HEK293 (cell line): ENCODE data around the gene CCM2L.

ENCODE experiments used
- CTCF ChIA-PET: fragments of 350-600 bp; formaldehyde crosslinking; extraction: SDS; loops from one replicate; lab custom pipeline; 2021; ENCODE audit warnings: antibody characterized with exemption; lab: Yijun Ruan, JAX
- POLR2A ChIA-PET: fragments of 300-600 bp; formaldehyde crosslinking; extraction: SDS; loops from one replicate; lab custom pipeline; 2020; ENCODE audit warnings: antibody characterized with exemption, inconsistent platforms; lab: Yijun Ruan, JAX
- H3K27ac ChIP-seq: fragments of 200-500 bp; sonication (Bioruptor generic); 2 replicates; pipeline ENCODE4 v1.5.1; 2014; ENCODE audit warnings: low read depth, low read length, control low read depth, inconsistent platforms; ENCODE audit errors: extremely low read depth
- H3K36me3 ChIP-seq, 2 experiments: fragments of 200-500 bp in 1 of 2; sonication (Bioruptor generic) in 1 of 2; 1 replicate in 1 of 2; 2 replicates in 1 of 2; pipeline ENCODE4 v1.5.1; 2014 to 2017; ENCODE audit warnings: inconsistent platforms in 2 of 2, low read length in 2 of 2; ENCODE audit not compliant: control insufficient read depth in 2 of 2, insufficient read depth in 1 of 2
- H3K4me1 ChIP-seq: fragments of 200-500 bp; sonication (Bioruptor generic); 2 replicates; pipeline ENCODE4 v1.5.1; 2014; ENCODE audit warnings: mild to moderate bottlenecking, low read length, inconsistent platforms; ENCODE audit not compliant: control insufficient read depth, insufficient read depth
- H3K4me3 ChIP-seq: 2 replicates; pipeline ENCODE4 v1.5.1; 2011; ENCODE audit warnings: low read depth, mild to moderate bottlenecking, control low read depth, low read length, moderate library complexity
- H3K9me3 ChIP-seq: fragments of 200-500 bp; sonication (Bioruptor generic); 2 replicates; pipeline ENCODE4 v1.5.1; 2014; ENCODE audit warnings: low read depth, low read length, inconsistent platforms; ENCODE audit not compliant: control insufficient read depth, insufficient read depth
- EGR2 ChIP-seq: fragments of 450-650 bp; formaldehyde crosslinking; IDR thresholded peaks from 2 replicates; pipeline ENCODE4 v1.5.1; 2016; ENCODE audit warnings: low read depth, missing biosample characterization, missing genetic modification characterization
- GLI4 ChIP-seq: fragments of 450-650 bp; formaldehyde crosslinking; IDR thresholded peaks from 2 replicates; pipeline ENCODE4 v1.5.1; 2016; ENCODE audit warnings: missing biosample characterization, missing genetic modification characterization
- GLIS1 ChIP-seq: fragments of 450-650 bp; formaldehyde crosslinking; IDR thresholded peaks from 2 replicates; pipeline ENCODE4 v1.5.1; 2016; ENCODE audit warnings: missing biosample characterization, missing genetic modification characterization
- HOXA7 ChIP-seq: sonication (generic); formaldehyde crosslinking; IDR thresholded peaks from 2 replicates; pipeline ENCODE4 v1.8.1; 2022; ENCODE audit warnings: missing genetic modification reagents, borderline replicate concordance
- HOXC10 ChIP-seq: sonication (generic); formaldehyde crosslinking; IDR thresholded peaks from 2 replicates; pipeline ENCODE4 v1.8.1; 2023; ENCODE audit warnings: mild to moderate bottlenecking, missing genetic modification reagents
- MZF1 ChIP-seq: fragments of 450-650 bp; formaldehyde crosslinking; IDR thresholded peaks from 2 replicates; pipeline ENCODE4 v1.5.1; 2017; ENCODE audit warnings: missing biosample characterization, missing genetic modification characterization, borderline replicate concordance
- PATZ1 ChIP-seq: fragments of 450-650 bp; formaldehyde crosslinking; IDR thresholded peaks from 2 replicates; pipeline ENCODE4 v1.5.1; 2016; ENCODE audit warnings: missing biosample characterization, missing genetic modification characterization
- RBAK ChIP-seq: fragments of 450-650 bp; formaldehyde crosslinking; IDR thresholded peaks from 2 replicates; pipeline ENCODE4 v1.5.1; 2016; ENCODE audit warnings: missing biosample characterization, missing genetic modification characterization
- ZNF112 ChIP-seq: fragments of 450-650 bp; formaldehyde crosslinking; IDR thresholded peaks from 2 replicates; pipeline ENCODE4 v1.5.0; 2017; ENCODE audit warnings: missing biosample characterization, missing genetic modification characterization
- ZNF114 ChIP-seq: fragments of 450-650 bp; formaldehyde crosslinking; IDR thresholded peaks from 2 replicates; pipeline ENCODE4 v1.5.0; 2017; ENCODE audit warnings: missing biosample characterization, missing genetic modification characterization
- ZNF211 ChIP-seq: fragments of 450-650 bp; formaldehyde crosslinking; IDR thresholded peaks from 2 replicates; pipeline ENCODE4 v1.5.1; 2016; ENCODE audit warnings: low read depth, missing biosample characterization, missing genetic modification characterization
- ZNF302 ChIP-seq: fragments of 450-650 bp; formaldehyde crosslinking; IDR thresholded peaks from 2 replicates; pipeline ENCODE4 v1.5.1; 2016; ENCODE audit warnings: missing biosample characterization, missing genetic modification characterization, low read depth
- ZNF366 ChIP-seq: fragments of 450-650 bp; formaldehyde crosslinking; conservative IDR thresholded peaks from 2 replicates; pipeline ENCODE4 v1.5.1; 2016; ENCODE audit warnings: missing biosample characterization, missing genetic modification characterization
- ZNF416 ChIP-seq: fragments of 450-650 bp; formaldehyde crosslinking; IDR thresholded peaks from 2 replicates; pipeline ENCODE4 v1.5.1; 2016; ENCODE audit warnings: missing biosample characterization, missing genetic modification characterization
- ZNF514 ChIP-seq: fragments of 450-650 bp; formaldehyde crosslinking; IDR thresholded peaks from 2 replicates; pipeline ENCODE4 v1.5.1; 2016; ENCODE audit warnings: missing biosample characterization, missing genetic modification characterization
- ZNF521 ChIP-seq: fragments of 450-650 bp; formaldehyde crosslinking; IDR thresholded peaks from 2 replicates; pipeline ENCODE4 v1.5.1; 2017; ENCODE audit warnings: missing biosample characterization, mild to moderate bottlenecking, missing genetic modification characterization
- ZNF560 ChIP-seq: fragments of 450-650 bp; formaldehyde crosslinking; IDR thresholded peaks from 2 replicates; pipeline ENCODE4 v1.5.1; 2017; ENCODE audit warnings: missing biosample characterization, missing genetic modification characterization, borderline replicate concordance
- ZNF623 ChIP-seq: fragments of 450-650 bp; formaldehyde crosslinking; IDR thresholded peaks from 2 replicates; pipeline ENCODE4 v1.5.1; 2016; ENCODE audit warnings: missing biosample characterization, missing genetic modification characterization
- ZNF629 ChIP-seq: fragments of 450-650 bp; formaldehyde crosslinking; IDR thresholded peaks from 2 replicates; pipeline ENCODE4 v1.5.1; 2017; ENCODE audit warnings: missing biosample characterization, missing genetic modification characterization
- ZNF704 ChIP-seq: fragments of 450-650 bp; formaldehyde crosslinking; IDR thresholded peaks from 2 replicates; pipeline ENCODE4 v1.5.1; 2016; ENCODE audit warnings: missing biosample characterization, missing genetic modification characterization
- ZSCAN23 ChIP-seq: fragments of 450-650 bp; formaldehyde crosslinking; IDR thresholded peaks from 2 replicates; pipeline ENCODE4 v1.5.1; 2016; ENCODE audit warnings: missing biosample characterization, missing genetic modification characterization
- TF ChIP-seq, protein P1 (sequence below): fragments of 450-650 bp; formaldehyde crosslinking; IDR thresholded peaks from 2 replicates; pipeline ENCODE4 v1.5.1; 2017; ENCODE audit warnings: missing biosample characterization, missing genetic modification characterization
- TF ChIP-seq, protein P2 (sequence below): sonication (generic); formaldehyde crosslinking; IDR thresholded peaks from 2 replicates; pipeline ENCODE4 v1.8.1; 2022; ENCODE audit warnings: mild to moderate bottlenecking, moderate library complexity, missing genetic modification reagents

CCM2L gene

DNA sequence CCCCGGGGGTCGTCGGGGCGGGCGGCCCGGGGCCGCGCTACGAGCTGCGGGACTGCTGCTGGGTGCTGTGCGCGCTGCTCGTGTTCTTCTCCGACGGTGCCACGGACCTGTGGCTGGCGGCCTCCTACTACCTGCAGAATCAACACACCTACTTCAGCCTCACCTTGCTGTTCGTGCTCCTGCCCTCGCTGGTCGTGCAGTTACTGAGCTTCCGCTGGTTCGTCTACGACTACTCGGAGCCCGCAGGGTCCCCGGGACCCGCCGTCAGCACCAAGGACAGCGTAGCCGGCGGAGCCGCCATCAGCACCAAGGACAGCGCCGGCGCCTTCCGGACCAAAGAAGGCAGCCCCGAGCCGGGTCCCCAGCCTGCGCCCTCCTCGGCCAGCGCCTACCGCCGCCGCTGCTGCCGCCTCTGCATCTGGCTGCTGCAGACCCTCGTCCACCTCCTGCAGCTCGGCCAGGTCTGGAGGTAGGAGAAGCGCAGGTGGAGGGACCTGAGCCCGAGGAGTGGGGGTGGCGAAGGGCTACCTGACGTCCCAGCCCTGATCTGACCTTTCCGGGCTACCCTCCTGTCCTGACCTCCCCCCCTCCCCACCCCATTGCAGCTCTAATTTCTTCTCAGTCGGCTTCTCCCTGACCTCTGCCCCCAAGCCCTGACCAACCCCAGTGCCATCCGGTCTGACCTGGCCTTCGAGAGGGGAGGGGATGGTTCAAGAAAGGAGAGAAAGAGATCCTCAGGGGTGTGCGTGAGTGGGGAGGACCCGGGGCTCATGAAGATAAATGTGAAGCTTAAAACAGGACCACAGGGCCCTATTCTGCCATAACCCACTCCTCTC, 41.7 kb upstream of the CCM2L start (continued):
- 0 out of 2 replicates have a peak, but pooled peaks have one; percentile 46 for TF ChIP-seq ZSCAN23 (tag by site-specific recombination)
- peak; percentile 56; the same call in 1 of the 2 replicates for TF ChIP-seq ZNF560 (tag by site-specific recombination)
- no peak for TF ChIP-seq MZF1 (tag by site-specific recombination)
- TF ChIP-seq ZNF416 (tag by site-specific recombination): no peak
- peak; percentile 46 for TF ChIP-seq ZNF629 (tag by site-specific recombination)
- TF ChIP-seq ZNF211 (tag by site-specific recombination): no peak
- TF ChIP-seq ZNF366 (tag by site-specific recombination): no peak
- TF ChIP-seq ZNF623 (tag by site-specific recombination): no peak
- TF ChIP-seq EGR2 (tag by site-specific recombination): no peak
- TF ChIP-seq HOXC10 (CRISPR knock-in tag): peak; percentile 100
- TF ChIP-seq ZNF112 (tag by site-specific recombination): no peak

DNA sequence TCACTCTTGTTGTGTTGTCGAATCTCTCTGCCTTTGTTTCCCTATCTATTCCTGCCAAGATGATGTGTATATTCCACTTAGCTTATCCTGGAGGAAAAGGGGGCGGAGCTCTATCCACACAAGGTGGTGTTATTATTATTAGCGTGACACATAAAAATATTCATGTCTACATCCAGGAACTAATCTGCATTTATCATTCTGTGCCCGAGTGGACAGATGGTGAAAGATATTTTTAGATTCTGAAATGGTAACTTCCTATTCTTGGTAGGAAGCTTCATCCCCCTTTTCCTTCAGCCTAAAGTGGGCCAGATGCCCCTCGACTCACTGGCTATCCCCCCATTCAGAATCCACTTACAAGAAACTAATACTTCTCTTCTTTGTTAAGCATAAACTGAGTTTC, 40.2 kb upstream of the CCM2L start:
- Histone ChIP-seq H3K27ac (no peak overlapping the region), H3K9me3 (no peaks in the 10 kb centered on the region), H3K4me1 (no peaks in the 10 kb centered on the region), H3K4me3 (no peak overlapping the region), H3K36me3 (no peaks in the 10 kb centered on the region)
- TF ChIP-seq ZNF514 (tag by site-specific recombination): no peak
- TF ChIP-seq, protein P1, sequence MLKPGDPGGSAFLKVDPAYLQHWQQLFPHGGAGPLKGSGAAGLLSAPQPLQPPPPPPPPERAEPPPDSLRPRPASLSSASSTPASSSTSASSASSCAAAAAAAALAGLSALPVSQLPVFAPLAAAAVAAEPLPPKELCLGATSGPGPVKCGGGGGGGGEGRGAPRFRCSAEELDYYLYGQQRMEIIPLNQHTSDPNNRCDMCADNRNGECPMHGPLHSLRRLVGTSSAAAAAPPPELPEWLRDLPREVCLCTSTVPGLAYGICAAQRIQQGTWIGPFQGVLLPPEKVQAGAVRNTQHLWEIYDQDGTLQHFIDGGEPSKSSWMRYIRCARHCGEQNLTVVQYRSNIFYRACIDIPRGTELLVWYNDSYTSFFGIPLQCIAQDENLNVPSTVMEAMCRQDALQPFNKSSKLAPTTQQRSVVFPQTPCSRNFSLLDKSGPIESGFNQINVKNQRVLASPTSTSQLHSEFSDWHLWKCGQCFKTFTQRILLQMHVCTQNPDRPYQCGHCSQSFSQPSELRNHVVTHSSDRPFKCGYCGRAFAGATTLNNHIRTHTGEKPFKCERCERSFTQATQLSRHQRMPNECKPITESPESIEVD (tag by site-specific recombination): no peak
- TF ChIP-seq ZNF302 (tag by site-specific recombination): no peak
- no peak for TF ChIP-seq ZNF704 (tag by site-specific recombination)
- no peak for TF ChIP-seq ZNF114 (tag by site-specific recombination)
- TF ChIP-seq, protein P2, sequence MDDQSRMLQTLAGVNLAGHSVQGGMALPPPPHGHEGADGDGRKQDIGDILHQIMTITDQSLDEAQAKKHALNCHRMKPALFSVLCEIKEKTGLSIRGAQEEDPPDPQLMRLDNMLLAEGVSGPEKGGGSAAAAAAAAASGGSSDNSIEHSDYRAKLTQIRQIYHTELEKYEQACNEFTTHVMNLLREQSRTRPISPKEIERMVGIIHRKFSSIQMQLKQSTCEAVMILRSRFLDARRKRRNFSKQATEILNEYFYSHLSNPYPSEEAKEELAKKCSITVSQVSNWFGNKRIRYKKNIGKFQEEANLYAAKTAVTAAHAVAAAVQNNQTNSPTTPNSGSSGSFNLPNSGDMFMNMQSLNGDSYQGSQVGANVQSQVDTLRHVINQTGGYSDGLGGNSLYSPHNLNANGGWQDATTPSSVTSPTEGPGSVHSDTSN: no peak
- TF ChIP-seq HOXA7: no peak
- CTCF ChIA-PET: interaction anchor here (0.9 to 1.5 kb wide), 2 partner anchors 117 to 266 kb away, joined by 6 read pairs; no protein-coding TSS in a partner anchor
- POLR2A ChIA-PET: no interaction called here

DNA sequence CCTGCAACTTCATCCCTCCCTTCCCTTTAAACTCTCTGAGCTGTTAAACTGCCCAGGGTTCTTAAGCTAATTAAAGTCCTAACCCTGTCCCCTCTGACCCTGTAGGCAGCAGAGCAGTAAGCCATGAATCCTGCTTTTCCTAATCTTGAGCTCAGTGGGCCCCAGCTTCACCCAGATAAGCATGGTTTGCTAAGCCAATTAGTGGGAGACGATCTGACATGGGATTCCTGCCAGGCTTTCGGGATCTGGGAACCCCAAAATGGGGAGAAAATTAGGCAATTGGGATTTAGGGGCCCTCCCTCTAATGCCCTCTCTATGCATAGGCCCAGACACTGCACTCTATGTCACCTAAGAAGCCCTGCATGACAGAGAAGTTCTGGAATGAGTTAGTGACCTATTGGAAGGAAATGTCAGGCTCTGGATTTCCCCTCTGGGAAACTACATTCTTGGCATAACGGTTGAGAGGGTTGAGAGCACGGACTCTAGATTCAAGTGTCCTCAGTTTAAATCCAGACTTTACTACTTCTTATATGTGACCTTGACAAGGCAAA, 37.7 kb upstream of the CCM2L start:
- Histone ChIP-seq H3K4me1 (no peaks in the 10 kb centered on the region), H3K27ac (no peak overlapping the region), H3K4me3 (no peak overlapping the region), H3K9me3 (no peaks in the 10 kb centered on the region), H3K36me3 (no peaks in the 10 kb centered on the region)
- ChIA-PET CTCF (interaction anchor here (0.5 to 1.6 kb wide), 3 partner anchors 20 to 345 kb away, joined by 4 to 6 read pairs (median 4); partner anchors contain the start of gene PDRG1), POLR2A (interaction anchor here (1.0 kb wide), 1 partner anchor 55 kb away, joined by 3 read pairs; no protein-coding TSS in a partner anchor)
- TF ChIP-seq RBAK (tag by site-specific recombination): no peak
- no peak for TF ChIP-seq PATZ1
- TF ChIP-seq GLI4: no peak
- no peak for TF ChIP-seq GLIS1 (tag by site-specific recombination)
- TF ChIP-seq ZNF521: no peak
